IMR-90 (cell line): Measurements from ENCODE around the gene KTN1. TPM values are rescaled to one million over a fixed set of nuclear protein-coding genes. Genes with fewer than 3 reads are reported as not detected.

Source experiments
- ATAC-seq: fragments of 200-7000 bp; cut with Tn5 transposase; 2 replicates; pipeline ENCODE4 v1.9.1; 2020; ENCODE audit warnings: low read depth, mild to moderate bottlenecking, moderate library complexity
- BruUV-seq: library from RNA; stranded (reverse); fragments of 400-500 nt; replicated peaks from 2 replicates; lab custom pipeline; 2021; lab: Mats Ljungman, UMichigan
- CTCF ChIA-PET: fragments of 300-600 bp; formaldehyde crosslinking; extraction: SDS; loops from one replicate; lab custom pipeline; 2021; ENCODE audit warnings: antibody characterized with exemption; lab: Yijun Ruan, JAX
- POLR2A ChIA-PET: fragments of 300-600 bp; sonication (Branson Sonifier 250); formaldehyde crosslinking; loops from one replicate; lab custom pipeline; 2022; ENCODE audit warnings: antibody characterized with exemption; ENCODE audit not compliant: unreplicated experiment; lab: Charles Lee
- DNase-seq: peaks from one replicate; pipeline ENCODE4 v3.0.0; 2013
- H2AFZ ChIP-seq: replicated peaks from 2 replicates; pipeline ENCODE3; 2013; ENCODE audit warnings: low read length, mild to moderate bottlenecking; ENCODE audit not compliant: poor library complexity
- H2AK5ac ChIP-seq: 2 replicates; pipeline ENCODE4 v1.6.1; 2013; ENCODE audit warnings: low read depth, low read length, inconsistent platforms
- H2AK9ac ChIP-seq: replicated peaks from 2 replicates; pipeline ENCODE3; 2013; ENCODE audit warnings: mild to moderate bottlenecking, low read depth, low read length, moderate library complexity; ENCODE audit not compliant: poor library complexity
- H2BK120ac ChIP-seq: 2 replicates; pipeline ENCODE4 v1.6.1; 2013; ENCODE audit warnings: low read depth, low read length, inconsistent platforms
- H2BK15ac ChIP-seq: 3 replicates; pipeline ENCODE4 v1.6.1; 2013; ENCODE audit warnings: low read depth, low read length, inconsistent platforms
- H2BK20ac ChIP-seq: 2 replicates; pipeline ENCODE4 v1.6.1; 2013; ENCODE audit warnings: low read depth, mild to moderate bottlenecking, inconsistent platforms, low read length, moderate library complexity
- H2BK5ac ChIP-seq: 2 replicates; pipeline ENCODE4 v1.6.1; 2013; ENCODE audit warnings: mild to moderate bottlenecking, low read depth, low read length, inconsistent platforms; ENCODE audit not compliant: poor library complexity, severe bottlenecking
- H3K14ac ChIP-seq: replicated peaks from 2 replicates; pipeline ENCODE4 v1.6.1; 2013; ENCODE audit warnings: low read depth, low read length, inconsistent platforms
- H3K18ac ChIP-seq: 2 replicates; pipeline ENCODE4 v1.6.1; 2013; ENCODE audit warnings: low read depth, low read length, control low read depth
- H3K23ac ChIP-seq: 2 replicates; pipeline ENCODE4 v1.6.1; 2013; ENCODE audit warnings: low read depth, low read length, inconsistent platforms
- H3K27ac ChIP-seq: 2 replicates; pipeline ENCODE4 v1.5.1; 2013; ENCODE audit warnings: mild to moderate bottlenecking, control low read depth, low read length; ENCODE audit not compliant: insufficient read depth
- H3K27me3 ChIP-seq: 2 replicates; pipeline ENCODE4 v1.6.1; 2013; ENCODE audit warnings: low read length; ENCODE audit not compliant: control insufficient read depth, insufficient read depth
- H3K36me3 ChIP-seq: 2 replicates; pipeline ENCODE4 v1.6.1; 2013; ENCODE audit warnings: low read length, mixed read lengths; ENCODE audit not compliant: control insufficient read depth, insufficient read depth
- H3K4ac ChIP-seq: 2 replicates; pipeline ENCODE4 v1.6.1; 2013; ENCODE audit warnings: low read depth, low read length, inconsistent platforms
- H3K4me1 ChIP-seq: 2 replicates; pipeline ENCODE4 v1.6.1; 2013; ENCODE audit warnings: low read length, mixed read lengths; ENCODE audit not compliant: control insufficient read depth, insufficient read depth
- H3K4me2 ChIP-seq: 2 replicates; pipeline ENCODE4 v1.6.1; 2013; ENCODE audit warnings: low read depth, mild to moderate bottlenecking, control low read depth, low read length, moderate library complexity
- H3K4me3 ChIP-seq: 2 replicates; pipeline ENCODE4 v1.5.1; 2013; ENCODE audit warnings: low read depth, mild to moderate bottlenecking, control low read depth, low read length, moderate library complexity; ENCODE audit not compliant: insufficient read depth
- H3K56ac ChIP-seq: 2 replicates; pipeline ENCODE4 v1.6.1; 2013; ENCODE audit warnings: low read length, inconsistent platforms; ENCODE audit not compliant: insufficient read depth; ENCODE audit errors: extremely low read depth
- H3K79me1 ChIP-seq, 2 experiments: 2 replicates each; pipeline ENCODE4 v1.6.1; 2013; ENCODE audit warnings: low read length in 2 of 2, inconsistent platforms in 1 of 2, low read depth in 1 of 2
- H3K9ac ChIP-seq: 2 replicates; pipeline ENCODE4 v1.6.1; 2013; ENCODE audit warnings: low read depth, low read length, control low read depth
- H3K9me1 ChIP-seq: 2 replicates; pipeline ENCODE4 v1.6.1; 2013; ENCODE audit warnings: low read length, inconsistent platforms; ENCODE audit not compliant: insufficient read depth
- H3K9me3 ChIP-seq: 2 replicates; pipeline ENCODE4 v1.6.1; 2013; ENCODE audit warnings: low read length; ENCODE audit not compliant: control insufficient read depth, insufficient read depth
- H4K20me1 ChIP-seq: 2 replicates; pipeline ENCODE4 v1.6.1; 2013; ENCODE audit warnings: low read length, inconsistent platforms; ENCODE audit not compliant: insufficient read depth
- H4K5ac ChIP-seq: 2 replicates; pipeline ENCODE4 v1.6.1; 2013; ENCODE audit warnings: mild to moderate bottlenecking, low read depth, low read length, control low read depth
- H4K8ac ChIP-seq, 2 experiments: 2 replicates each; pipeline ENCODE4 v1.6.1; 2013; ENCODE audit warnings: low read depth in 2 of 2, low read length in 2 of 2, control low read depth in 1 of 2, inconsistent platforms in 1 of 2
- H4K91ac ChIP-seq: 2 replicates; pipeline ENCODE4 v1.6.1; 2013; ENCODE audit warnings: low read depth, low read length, inconsistent platforms; ENCODE audit not compliant: insufficient read depth
- BHLHE40 ChIP-seq: fragments of 150-350 bp; IDR thresholded peaks from 2 replicates; pipeline ENCODE4 v1.6.1; 2016; ENCODE audit warnings: mild to moderate bottlenecking, low read depth, low read length
- CHD1 ChIP-seq: IDR thresholded peaks from 2 replicates; pipeline ENCODE4 v1.6.1; 2012; ENCODE audit warnings: low read depth, low read length, improper control_type of control experiment
- CTCF ChIP-seq: conservative IDR thresholded peaks from 2 replicates; pipeline ENCODE4 v1.5.1; 2012; ENCODE audit warnings: mild to moderate bottlenecking, low read depth, low read length, improper control_type of control experiment
- ELK1 ChIP-seq: fragments of 150-350 bp; IDR thresholded peaks from 2 replicates; pipeline ENCODE4 v1.6.1; 2016; ENCODE audit warnings: low read depth, mild to moderate bottlenecking, low read length, moderate library complexity, borderline replicate concordance
- FOS ChIP-seq: fragments of 150-350 bp; IDR thresholded peaks from 2 replicates; pipeline ENCODE4 v1.6.1; 2016; ENCODE audit warnings: low read depth, low read length
- MAFK ChIP-seq: IDR thresholded peaks from 2 replicates; pipeline ENCODE4 v1.6.1; 2012; ENCODE audit warnings: low read depth, low read length, improper control_type of control experiment
- MAZ ChIP-seq: IDR thresholded peaks from 2 replicates; pipeline ENCODE4 v1.6.1; 2012; ENCODE audit warnings: low read depth, mild to moderate bottlenecking, low read length, improper control_type of control experiment, moderate library complexity, borderline replicate concordance
- MXI1 ChIP-seq: IDR thresholded peaks from 2 replicates; pipeline ENCODE4 v1.6.1; 2012; ENCODE audit warnings: low read depth, mild to moderate bottlenecking, low read length, moderate library complexity, borderline replicate concordance
- NFE2L2 ChIP-seq: fragments of 150-350 bp; IDR thresholded peaks from 2 replicates; pipeline ENCODE4 v1.6.1; 2016; ENCODE audit warnings: low read depth, mild to moderate bottlenecking, low read length
- RAD21 ChIP-seq: IDR thresholded peaks from 2 replicates; pipeline ENCODE4 v1.6.1; 2012; ENCODE audit warnings: low read length, improper control_type of control experiment
- RFX5 ChIP-seq: IDR thresholded peaks from 2 replicates; pipeline ENCODE4 v1.8.0; 2012; ENCODE audit warnings: low read depth, mild to moderate bottlenecking, low read length, moderate library complexity
- SMC3 ChIP-seq: fragments of 150-350 bp; IDR thresholded peaks from 2 replicates; pipeline ENCODE4 v1.6.1; 2016; ENCODE audit warnings: low read depth, mild to moderate bottlenecking, antibody characterized with exemption, low read length, moderate library complexity
- USF2 ChIP-seq: fragments of 150-350 bp; IDR thresholded peaks from 2 replicates; pipeline ENCODE4 v1.6.1; 2017; ENCODE audit warnings: mild to moderate bottlenecking, antibody characterized with exemption, low read length, low read depth
- WGBS, 2 experiments: methylation state at CpG; one replicate each; pipeline versions ENCODE4 v1.1.5 to v1.1.7; 2013; ENCODE audit warnings: missing lambda C conversion rate in 2 of 2; ENCODE audit not compliant: insufficient read length in 1 of 2; ENCODE audit errors: extremely low coverage in 2 of 2; 5-methylcytosine and 5-hydroxymethylcytosine counted together
- dilution Hi-C: fragments of 300-500 bp; cut with HindIII; formaldehyde crosslinking; loops from one replicate; pipeline ENCODE4 v1.14.3; 2018; ENCODE audit warnings: low sequenced_read_pairs; ENCODE audit not compliant: unreplicated experiment
- in situ Hi-C: fragments of 300-500 bp; cut with MboI; formaldehyde crosslinking; loops from 3 replicates; pipeline ENCODE4 v1.14.3; 2019; ENCODE audit warnings: low sequenced_read_pairs, inconsistent platforms, mixed read lengths
- intact Hi-C: fragments of 100-400 bp; cut with micrococcal nuclease; formaldehyde crosslinking; loops from 2 replicates; pipeline ENCODE4 v1.10.0; 2022
- polyA plus RNA-seq, 3 experiments: library from polyadenylated mRNA; depleted of rRNA; stranded (reverse); fragments of >200 nt; gene quantifications; 2 replicates each; pipeline ENCODE4 v1.2.3, GENCODE V29; 2012; ENCODE audit warnings: low replicate concordance in 1 of 3
- total RNA-seq: library from RNA; depleted of rRNA; stranded (reverse); fragments of >200 nt; gene quantifications from 2 replicates; pipeline ENCODE4 v1.2.3, GENCODE V29; 2012

The KTN1 gene
- total and polyA plus RNA-seq, 2 of the 4 experiments (the other 2 are of a cell fraction) = 42.1 to 57.2 TPM

GRCh38 chr14:55702511-55702910 is 122.5 kb downstream of the KTN1 start:
- no peak overlapping the region for H4K91ac ChIP-seq
- intact Hi-C loops (loop anchor here (10.0 kb wide), 1 partner anchor 572 kb away; no protein-coding TSS in a partner anchor), in situ Hi-C loops (loop anchor here (25.0 kb wide), 1 partner anchor 410 kb away; the partner anchor contains the start of gene PELI2), dilution Hi-C loops (no loop called here)
- H4K8ac ChIP-seq = no peak overlapping the region
- no peak overlapping the region for H3K9ac ChIP-seq
- no peak overlapping the region for H2AK9ac ChIP-seq
- H3K4me2 ChIP-seq = no peak overlapping the region
- no peak overlapping the region for H2BK20ac ChIP-seq
- no peak overlapping the region for H3K4me3 ChIP-seq
- H3K4me1 ChIP-seq = no peaks in the 10 kb centered on the region; the same call in 1 of the 2 replicates
- ATAC-seq (no peak), DNase-seq (no peak)
- H3K23ac ChIP-seq = no peak overlapping the region
- no peak overlapping the region for H3K4ac ChIP-seq
- H2AFZ ChIP-seq = no peak overlapping the region
- H3K14ac ChIP-seq = no peak overlapping the region
- no peaks in the 10 kb centered on the region for H4K20me1 ChIP-seq
- no peak overlapping the region for H3K18ac ChIP-seq
- CTCF ChIA-PET = interaction anchor here (1.1 kb wide), 1 partner anchor 26 kb away, joined by 4 read pairs; no protein-coding TSS in a partner anchor
- H2BK15ac ChIP-seq = no peak overlapping the region
- H4K5ac ChIP-seq = no peak overlapping the region
- TF ChIP-seq CTCF (no peak), MXI1 (no peak), MAFK (no peak), USF2 (no peak), SMC3 (no peak), ELK1 (no peak), FOS (no peak), BHLHE40 (no peak), RAD21 (no peak), RFX5 (no peak), CHD1 (no peak), MAZ (no peak), NFE2L2 (no peak)
- 100% methylated on average over 1 of the region's 6 CpGs; no CpG with 5 or more reads in 1 of the 2 experiments for WGBS, 2 experiments
- no peak overlapping the region for H2BK5ac ChIP-seq
- H3K9me1 ChIP-seq = 0 out of 2 replicates have a peak, but pooled peaks cover under 1% of the 10 kb centered on the region
- H3K79me1 ChIP-seq = no peaks in the 10 kb centered on the region
- H3K36me3 ChIP-seq = peaks cover 3% of the 10 kb centered on the region; the same call in 1 of the 2 replicates
- no peak overlapping the region for H2AK5ac ChIP-seq
- no peaks in the 10 kb centered on the region for H3K9me3 ChIP-seq
- no TSS peak for BruUV-seq
- H3K27ac ChIP-seq = no peak overlapping the region
- no peak overlapping the region for H2BK120ac ChIP-seq
- H3K27me3 ChIP-seq = no peaks in the 10 kb centered on the region
- H3K56ac ChIP-seq = no peak overlapping the region
- POLR2A ChIA-PET = no interaction called here
